ENCODE data around the gene PADI4. TPM values are rescaled to one million over a fixed set of nuclear protein-coding genes. Genes with fewer than 3 reads are reported as not detected.

Gene PADI4
- total and polyA plus RNA-seq, 2 experiments from 2014 or later, result 0.45 to 0.52 TPM

DNA sequence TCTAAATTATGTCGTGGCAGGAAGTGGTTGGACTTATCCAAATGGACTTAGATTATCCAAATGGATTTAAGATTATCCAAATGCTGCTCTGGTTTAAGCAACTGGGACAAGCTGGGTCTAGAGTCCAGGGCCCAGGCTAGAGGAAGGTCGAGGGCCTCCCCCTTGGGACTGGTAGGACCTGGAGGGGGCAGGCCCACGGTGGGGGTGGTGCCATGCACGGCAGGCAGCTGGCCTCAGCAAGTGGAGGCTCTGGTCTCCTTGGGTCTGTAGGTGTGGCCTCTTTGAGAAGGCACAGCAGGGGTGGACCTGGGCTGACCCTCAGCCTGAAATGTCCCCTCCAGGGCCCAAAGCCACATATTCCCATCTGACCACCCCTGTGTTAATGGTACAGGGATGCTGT, 93.8 kb downstream of the PADI4 start (continued):
- TF ChIP-seq, protein P1, sequence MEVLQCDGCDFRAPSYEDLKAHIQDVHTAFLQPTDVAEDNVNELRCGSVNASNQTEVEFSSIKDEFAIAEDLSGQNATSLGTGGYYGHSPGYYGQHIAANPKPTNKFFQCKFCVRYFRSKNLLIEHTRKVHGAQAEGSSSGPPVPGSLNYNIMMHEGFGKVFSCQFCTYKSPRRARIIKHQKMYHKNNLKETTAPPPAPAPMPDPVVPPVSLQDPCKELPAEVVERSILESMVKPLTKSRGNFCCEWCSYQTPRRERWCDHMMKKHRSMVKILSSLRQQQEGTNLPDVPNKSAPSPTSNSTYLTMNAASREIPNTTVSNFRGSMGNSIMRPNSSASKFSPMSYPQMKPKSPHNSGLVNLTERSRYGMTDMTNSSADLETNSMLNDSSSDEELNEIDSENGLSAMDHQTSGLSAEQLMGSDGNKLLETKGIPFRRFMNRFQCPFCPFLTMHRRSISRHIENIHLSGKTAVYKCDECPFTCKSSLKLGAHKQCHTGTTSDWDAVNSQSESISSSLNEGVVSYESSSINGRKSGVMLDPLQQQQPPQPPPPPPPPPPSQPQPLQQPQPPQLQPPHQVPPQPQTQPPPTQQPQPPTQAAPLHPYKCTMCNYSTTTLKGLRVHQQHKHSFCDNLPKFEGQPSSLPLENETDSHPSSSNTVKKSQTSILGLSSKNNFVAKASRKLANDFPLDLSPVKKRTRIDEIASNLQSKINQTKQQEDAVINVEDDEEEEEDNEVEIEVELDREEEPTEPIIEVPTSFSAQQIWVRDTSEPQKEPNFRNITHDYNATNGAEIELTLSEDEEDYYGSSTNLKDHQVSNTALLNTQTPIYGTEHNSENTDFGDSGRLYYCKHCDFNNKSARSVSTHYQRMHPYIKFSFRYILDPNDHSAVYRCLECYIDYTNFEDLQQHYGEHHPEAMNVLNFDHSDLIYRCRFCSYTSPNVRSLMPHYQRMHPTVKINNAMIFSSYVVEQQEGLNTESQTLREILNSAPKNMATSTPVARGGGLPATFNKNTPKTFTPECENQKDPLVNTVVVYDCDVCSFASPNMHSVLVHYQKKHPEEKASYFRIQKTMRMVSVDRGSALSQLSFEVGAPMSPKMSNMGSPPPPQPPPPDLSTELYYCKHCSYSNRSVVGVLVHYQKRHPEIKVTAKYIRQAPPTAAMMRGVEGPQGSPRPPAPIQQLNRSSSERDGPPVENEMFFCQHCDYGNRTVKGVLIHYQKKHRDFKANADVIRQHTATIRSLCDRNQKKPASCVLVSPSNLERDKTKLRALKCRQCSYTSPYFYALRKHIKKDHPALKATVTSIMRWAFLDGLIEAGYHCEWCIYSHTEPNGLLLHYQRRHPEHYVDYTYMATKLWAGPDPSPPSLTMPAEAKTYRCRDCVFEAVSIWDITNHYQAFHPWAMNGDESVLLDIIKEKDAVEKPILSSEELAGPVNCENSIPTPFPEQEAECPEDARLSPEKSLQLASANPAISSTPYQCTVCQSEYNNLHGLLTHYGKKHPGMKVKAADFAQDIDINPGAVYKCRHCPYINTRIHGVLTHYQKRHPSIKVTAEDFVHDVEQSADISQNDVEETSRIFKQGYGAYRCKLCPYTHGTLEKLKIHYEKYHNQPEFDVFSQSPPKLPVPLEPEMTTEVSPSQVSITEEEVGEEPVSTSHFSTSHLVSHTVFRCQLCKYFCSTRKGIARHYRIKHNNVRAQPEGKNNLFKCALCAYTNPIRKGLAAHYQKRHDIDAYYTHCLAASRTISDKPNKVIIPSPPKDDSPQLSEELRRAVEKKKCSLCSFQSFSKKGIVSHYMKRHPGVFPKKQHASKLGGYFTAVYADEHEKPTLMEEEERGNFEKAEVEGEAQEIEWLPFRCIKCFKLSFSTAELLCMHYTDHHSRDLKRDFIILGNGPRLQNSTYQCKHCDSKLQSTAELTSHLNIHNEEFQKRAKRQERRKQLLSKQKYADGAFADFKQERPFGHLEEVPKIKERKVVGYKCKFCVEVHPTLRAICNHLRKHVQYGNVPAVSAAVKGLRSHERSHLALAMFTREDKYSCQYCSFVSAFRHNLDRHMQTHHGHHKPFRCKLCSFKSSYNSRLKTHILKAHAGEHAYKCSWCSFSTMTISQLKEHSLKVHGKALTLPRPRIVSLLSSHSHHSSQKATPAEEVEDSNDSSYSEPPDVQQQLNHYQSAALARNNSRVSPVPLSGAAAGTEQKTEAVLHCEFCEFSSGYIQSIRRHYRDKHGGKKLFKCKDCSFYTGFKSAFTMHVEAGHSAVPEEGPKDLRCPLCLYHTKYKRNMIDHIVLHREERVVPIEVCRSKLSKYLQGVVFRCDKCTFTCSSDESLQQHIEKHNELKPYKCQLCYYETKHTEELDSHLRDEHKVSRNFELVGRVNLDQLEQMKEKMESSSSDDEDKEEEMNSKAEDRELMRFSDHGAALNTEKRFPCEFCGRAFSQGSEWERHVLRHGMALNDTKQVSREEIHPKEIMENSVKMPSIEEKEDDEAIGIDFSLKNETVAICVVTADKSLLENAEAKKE (CRISPR knock-in tag; IDR thresholded peaks at IDR 0.05), result no peak
- TF ChIP-seq JUNB (IDR thresholded peaks at IDR 0.05; ENCODE audit: unreplicated experiment), result no peak

DNA sequence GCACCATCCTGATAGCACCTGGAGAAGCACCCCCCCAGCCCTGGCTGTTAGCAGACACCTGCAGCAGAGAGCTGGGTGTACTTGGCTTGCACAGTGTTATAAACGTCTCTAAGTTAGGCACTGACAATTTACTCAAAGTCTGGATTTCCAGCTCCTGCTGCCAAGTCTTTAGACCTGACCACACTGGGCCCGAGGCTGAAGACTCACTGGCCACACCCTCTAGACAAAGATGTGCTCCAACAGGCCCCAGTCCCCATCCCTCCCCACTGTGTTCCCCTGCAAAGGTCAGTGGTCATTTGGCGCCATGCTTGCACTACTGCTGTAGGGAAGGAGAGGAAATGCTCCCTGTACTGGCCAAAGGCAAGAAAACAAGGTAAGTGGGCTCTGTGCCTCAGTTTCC, 95.1 kb downstream of the PADI4 start:
- no peak overlapping the region for H3K4me3 Mint-ChIP-seq
- no peak for ATAC-seq
- no peaks in the 10 kb centered on the region for H3K9me2 ChIP-seq (ENCODE audit: insufficient read depth)
- DNase-seq (ENCODE audit: low spot score), result no peak
- peaks cover 30% of the 10 kb centered on the region for H3K36me3 Mint-ChIP-seq (ENCODE audit: low read depth)
- H3K27ac Mint-ChIP-seq, result no peak overlapping the region
- H3K4me3 ChIP-seq, result no peak overlapping the region
- H3K4me1 ChIP-seq (ENCODE audit: insufficient read depth), result no peaks in the 10 kb centered on the region; the same call in 1 of the 2 replicates
- H3K36me3 ChIP-seq (ENCODE audit: insufficient read depth), result peaks cover 5% of the 10 kb centered on the region; the same call in 1 of the 2 replicates
- no peaks in the 10 kb centered on the region for H3K27me3 ChIP-seq (ENCODE audit: insufficient read depth)
- H3K79me2 ChIP-seq (replicated peaks; ENCODE audit: insufficient read depth), result no peaks in the 10 kb centered on the region
- H3K27ac ChIP-seq (ENCODE audit: low read depth), result 0 out of 2 replicates have a peak overlapping the region, but pooled peaks have one; percentile 39
- H3K9me3 Mint-ChIP-seq, result peaks cover 3% of the 10 kb centered on the region; the same call in 1 of the 3 replicates
- no peak overlapping the region for H2AFZ ChIP-seq
- H3K4me2 ChIP-seq, result no peak overlapping the region
- H4K20me1 ChIP-seq (replicated peaks; ENCODE audit: insufficient read depth), result no peaks in the 10 kb centered on the region
- peaks cover 35% of the 10 kb centered on the region for H3K27me3 Mint-ChIP-seq (ENCODE audit: insufficient read depth, low read depth, poor library complexity)
- peaks cover 45% of the 10 kb centered on the region for H3F3A ChIP-seq (replicated peaks; ENCODE audit: low read depth)
- H3K4me1 Mint-ChIP-seq, result peaks cover 47% of the 10 kb centered on the region
- TF ChIP-seq ZNF114 (CRISPR knock-in tag; IDR thresholded peaks at IDR 0.05) (no peak), JUNB (IDR thresholded peaks at IDR 0.05; ENCODE audit: unreplicated experiment) (no peak), POLR2AphosphoS5 (IDR thresholded peaks at IDR 0.05; ENCODE audit: low read depth) (no peak), STAT1 (IDR thresholded peaks at IDR 0.05; ENCODE audit: unreplicated experiment) (no peak)
- TF ChIP-seq, protein P1 (CRISPR knock-in tag; IDR thresholded peaks at IDR 0.05), result no peak
- TF ChIP-seq, protein P2, sequence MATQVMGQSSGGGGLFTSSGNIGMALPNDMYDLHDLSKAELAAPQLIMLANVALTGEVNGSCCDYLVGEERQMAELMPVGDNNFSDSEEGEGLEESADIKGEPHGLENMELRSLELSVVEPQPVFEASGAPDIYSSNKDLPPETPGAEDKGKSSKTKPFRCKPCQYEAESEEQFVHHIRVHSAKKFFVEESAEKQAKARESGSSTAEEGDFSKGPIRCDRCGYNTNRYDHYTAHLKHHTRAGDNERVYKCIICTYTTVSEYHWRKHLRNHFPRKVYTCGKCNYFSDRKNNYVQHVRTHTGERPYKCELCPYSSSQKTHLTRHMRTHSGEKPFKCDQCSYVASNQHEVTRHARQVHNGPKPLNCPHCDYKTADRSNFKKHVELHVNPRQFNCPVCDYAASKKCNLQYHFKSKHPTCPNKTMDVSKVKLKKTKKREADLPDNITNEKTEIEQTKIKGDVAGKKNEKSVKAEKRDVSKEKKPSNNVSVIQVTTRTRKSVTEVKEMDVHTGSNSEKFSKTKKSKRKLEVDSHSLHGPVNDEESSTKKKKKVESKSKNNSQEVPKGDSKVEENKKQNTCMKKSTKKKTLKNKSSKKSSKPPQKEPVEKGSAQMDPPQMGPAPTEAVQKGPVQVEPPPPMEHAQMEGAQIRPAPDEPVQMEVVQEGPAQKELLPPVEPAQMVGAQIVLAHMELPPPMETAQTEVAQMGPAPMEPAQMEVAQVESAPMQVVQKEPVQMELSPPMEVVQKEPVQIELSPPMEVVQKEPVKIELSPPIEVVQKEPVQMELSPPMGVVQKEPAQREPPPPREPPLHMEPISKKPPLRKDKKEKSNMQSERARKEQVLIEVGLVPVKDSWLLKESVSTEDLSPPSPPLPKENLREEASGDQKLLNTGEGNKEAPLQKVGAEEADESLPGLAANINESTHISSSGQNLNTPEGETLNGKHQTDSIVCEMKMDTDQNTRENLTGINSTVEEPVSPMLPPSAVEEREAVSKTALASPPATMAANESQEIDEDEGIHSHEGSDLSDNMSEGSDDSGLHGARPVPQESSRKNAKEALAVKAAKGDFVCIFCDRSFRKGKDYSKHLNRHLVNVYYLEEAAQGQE (IDR thresholded peaks at IDR 0.05; ENCODE audit: unreplicated experiment), result no peak

All from GM23338 (cell line).